ENCODE results near the gene PDE2A.

PDE2A gene

GRCh38 chr11:72665911-72666472 lies 8.2 kb downstream of the PDE2A start:
- TF ChIP-seq CTCF (IDR thresholded peaks at IDR 0.05; ENCODE audit: low read depth, low read length), result no peak
- no peak for TF ChIP-seq POLR2A (IDR thresholded peaks at IDR 0.05; ENCODE audit: extremely low read depth, insufficient read length)
- TF ChIP-seq MYC (IDR thresholded peaks at IDR 0.05; ENCODE audit: low read depth, low read length), result no peak
- TF ChIP-seq MAX (IDR thresholded peaks at IDR 0.05; ENCODE audit: low read depth, low read length), result no peak
- no peak for DNase-seq (ENCODE audit: low read depth)
- no peak overlapping the region for H3K4me3 ChIP-seq (ENCODE audit: low read depth, low read length)

- TF ChIP-seq MAX (IDR thresholded peaks at IDR 0.05; ENCODE audit: low read depth, low read length), result no peak
- no peak for TF ChIP-seq CTCF (IDR thresholded peaks at IDR 0.05; ENCODE audit: low read depth, low read length)
- TF ChIP-seq MYC (IDR thresholded peaks at IDR 0.05; ENCODE audit: low read depth, low read length), result no peak
- TF ChIP-seq POLR2A (IDR thresholded peaks at IDR 0.05; ENCODE audit: extremely low read depth, insufficient read length), result no peak
- H3K4me3 ChIP-seq (ENCODE audit: low read depth, low read length), result no peak overlapping the region
- DNase-seq (ENCODE audit: low read depth), result no peak
Measured at GRCh38 chr11:72662036-72662435, 12.2 kb downstream of the PDE2A start.

- no peak for TF ChIP-seq MYC (IDR thresholded peaks at IDR 0.05; ENCODE audit: low read depth, low read length)
- TF ChIP-seq POLR2A (IDR thresholded peaks at IDR 0.05; ENCODE audit: extremely low read depth, insufficient read length), result no peak
- TF ChIP-seq MAX (IDR thresholded peaks at IDR 0.05; ENCODE audit: low read depth, low read length), result no peak
- TF ChIP-seq CTCF (IDR thresholded peaks at IDR 0.05; ENCODE audit: low read depth, low read length), result no peak
- H3K4me3 ChIP-seq (ENCODE audit: low read depth, low read length), result no peak overlapping the region
- DNase-seq (ENCODE audit: low read depth), result no peak
Measured at GRCh38 chr11:72661486-72661885, 12.7 kb downstream of the PDE2A start.

GRCh38 chr11:72658989-72659640 lies 15.1 kb downstream of the PDE2A start:
- H3K4me3 ChIP-seq (ENCODE audit: low read depth, low read length), result no peak overlapping the region
- DNase-seq (ENCODE audit: low read depth), result no peak
- no peak for TF ChIP-seq CTCF (IDR thresholded peaks at IDR 0.05; ENCODE audit: low read depth, low read length)

GRCh38 chr11:72657411-72658100 lies 16.7 kb downstream of the PDE2A start:
- DNase-seq (ENCODE audit: low read depth), result no peak
- no peak overlapping the region for H3K4me3 ChIP-seq (ENCODE audit: low read depth, low read length)
- TF ChIP-seq CTCF (IDR thresholded peaks at IDR 0.05; ENCODE audit: low read depth, low read length) (no peak), POLR2A (IDR thresholded peaks at IDR 0.05; ENCODE audit: extremely low read depth, insufficient read length) (no peak), MYC (IDR thresholded peaks at IDR 0.05; ENCODE audit: low read depth, low read length) (no peak), MAX (IDR thresholded peaks at IDR 0.05; ENCODE audit: low read depth, low read length) (no peak)
